HG03442 (cell line): ENCODE measurements around the gene TSSC4.

Source experiments
- ATAC-seq: cut with Tn5 transposase; IDR thresholded peaks from one replicate; pipeline ENCODE4 v1.9.1; 2021; ENCODE audit warnings: mild to moderate bottlenecking, moderate library complexity; ENCODE audit not compliant: unreplicated experiment

TSSC4 gene

DNA sequence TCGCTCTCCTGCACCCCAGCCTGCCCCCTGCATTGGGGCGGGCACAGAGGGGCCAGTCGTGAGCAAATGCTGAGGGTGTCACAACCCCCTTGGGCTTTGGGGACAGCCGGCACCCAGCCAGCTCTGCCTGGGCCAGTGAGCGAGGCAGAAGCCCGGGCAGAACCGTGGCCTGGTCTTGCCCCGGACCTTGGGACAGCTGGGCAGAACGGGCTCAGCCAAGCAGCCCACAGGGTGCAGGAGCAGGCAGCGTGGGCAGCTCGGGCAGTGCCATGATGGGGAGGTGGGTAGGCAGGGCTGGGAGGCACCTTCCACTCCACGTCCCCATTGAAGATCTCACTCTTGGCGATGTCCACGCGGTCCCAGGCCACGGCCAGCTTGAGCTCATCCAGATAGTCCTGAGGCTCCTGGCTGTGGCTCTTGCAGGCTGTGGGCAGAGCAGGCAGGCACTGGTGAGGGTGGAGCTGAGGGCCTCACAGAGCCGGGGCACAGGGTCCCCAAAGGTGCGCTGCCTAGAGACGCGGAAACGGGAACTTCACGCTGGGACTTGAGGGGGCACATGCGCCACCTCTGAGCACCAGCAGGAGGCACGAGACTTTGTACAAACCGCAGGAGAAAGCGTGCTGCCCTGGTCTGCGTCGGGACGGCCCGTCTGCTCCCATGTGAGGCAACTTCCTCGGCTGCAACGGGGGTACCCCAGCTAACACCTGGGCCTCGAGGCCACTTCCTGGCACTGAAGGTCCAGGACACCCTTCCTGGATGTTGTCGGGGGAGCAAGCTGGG lies 15.2 kb downstream of the TSSC4 start:
- ATAC-seq: no peak

DNA sequence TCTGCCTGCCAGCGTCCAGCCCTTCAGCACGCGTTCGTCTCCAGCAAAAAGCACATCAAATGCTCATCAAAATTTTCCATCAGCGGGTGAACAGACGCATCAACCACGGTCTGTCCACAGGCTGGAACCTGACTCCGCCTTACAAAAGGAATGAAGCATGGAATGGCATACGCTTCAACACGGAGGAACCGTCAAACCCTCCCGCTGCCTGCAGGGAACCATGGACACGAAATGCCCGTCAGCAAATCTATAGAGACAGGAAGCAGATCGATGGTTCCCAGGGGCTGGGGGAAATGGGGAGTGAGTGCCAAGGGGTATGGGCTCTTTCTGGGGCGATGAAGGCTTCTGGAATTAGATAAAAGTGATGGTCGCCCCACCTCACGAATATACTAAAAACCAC lies 16.2 kb downstream of the TSSC4 start:
- no peak for ATAC-seq

DNA sequence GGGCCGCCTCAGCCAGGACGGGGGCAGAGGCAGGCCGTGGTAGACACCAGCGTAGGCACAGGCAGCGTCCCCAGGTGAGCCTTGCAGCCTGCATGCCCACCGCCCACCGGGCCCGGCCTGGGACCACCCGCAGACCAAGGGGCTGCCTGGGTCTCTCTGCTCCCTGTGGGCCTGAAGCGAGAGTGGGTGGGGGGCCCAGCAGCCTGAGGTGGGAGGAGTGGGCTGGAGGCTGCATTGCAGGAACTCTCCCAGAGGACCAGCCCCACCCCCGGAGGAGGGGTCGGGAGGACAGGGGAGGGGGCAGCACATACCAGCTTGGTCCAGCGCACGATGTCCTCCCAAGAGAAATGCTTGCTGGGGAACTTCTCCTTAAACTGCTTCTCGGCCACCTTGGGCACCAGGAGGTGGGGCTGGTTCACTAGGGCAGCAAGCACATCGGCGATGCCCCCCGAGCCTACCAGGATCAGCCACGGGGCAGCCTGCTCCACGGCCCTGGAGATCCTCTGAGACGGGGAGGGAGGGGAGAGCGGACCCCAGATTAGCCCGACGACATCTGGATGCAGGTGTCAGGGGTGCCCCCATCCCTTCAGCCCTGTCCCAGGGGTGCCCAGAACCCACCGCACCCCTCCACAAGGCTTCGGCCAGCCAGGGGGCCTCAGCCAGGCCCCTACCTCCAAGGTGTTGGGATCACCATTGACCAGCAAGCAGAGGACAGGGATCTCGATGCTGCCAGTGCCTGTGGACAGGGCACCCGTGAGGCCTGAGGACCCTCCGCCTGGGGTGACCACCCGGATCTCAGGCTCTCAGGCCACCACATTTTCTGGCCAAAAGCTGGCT lies 17.5 kb downstream of the TSSC4 start:
- no peak for ATAC-seq

DNA sequence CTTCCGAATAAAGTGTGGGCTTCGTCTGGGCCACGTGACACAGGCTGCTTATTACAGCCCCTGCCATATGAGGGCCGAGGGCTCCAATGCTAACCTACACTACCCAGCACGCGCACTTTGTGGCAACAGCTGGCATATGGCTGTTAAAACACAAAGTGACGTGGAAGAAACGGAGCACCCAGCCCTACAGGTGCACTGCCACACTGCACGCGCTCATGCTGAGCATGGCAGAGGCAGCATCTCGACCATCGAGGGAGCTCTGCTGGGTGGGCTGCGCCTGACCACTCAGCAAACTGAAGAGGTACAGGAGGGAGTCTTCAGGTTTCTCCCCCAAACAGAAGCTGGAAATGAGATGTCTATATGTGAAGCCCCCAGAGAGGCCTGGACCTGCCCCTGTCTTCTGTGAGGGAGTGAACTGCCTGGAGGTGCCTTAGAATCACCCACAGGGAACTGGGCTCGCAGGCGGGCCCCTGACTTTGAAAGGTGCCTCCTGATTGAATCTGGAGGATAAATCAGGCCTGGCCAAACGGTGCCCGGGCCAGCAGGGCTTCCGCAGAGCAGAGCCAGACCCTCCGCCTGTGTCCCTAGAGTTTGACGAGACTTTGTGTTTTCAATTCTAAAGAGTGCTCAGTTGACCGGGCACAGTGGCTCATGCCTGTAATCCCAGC lies 18.3 kb downstream of the TSSC4 start:
- ATAC-seq: no peak

DNA sequence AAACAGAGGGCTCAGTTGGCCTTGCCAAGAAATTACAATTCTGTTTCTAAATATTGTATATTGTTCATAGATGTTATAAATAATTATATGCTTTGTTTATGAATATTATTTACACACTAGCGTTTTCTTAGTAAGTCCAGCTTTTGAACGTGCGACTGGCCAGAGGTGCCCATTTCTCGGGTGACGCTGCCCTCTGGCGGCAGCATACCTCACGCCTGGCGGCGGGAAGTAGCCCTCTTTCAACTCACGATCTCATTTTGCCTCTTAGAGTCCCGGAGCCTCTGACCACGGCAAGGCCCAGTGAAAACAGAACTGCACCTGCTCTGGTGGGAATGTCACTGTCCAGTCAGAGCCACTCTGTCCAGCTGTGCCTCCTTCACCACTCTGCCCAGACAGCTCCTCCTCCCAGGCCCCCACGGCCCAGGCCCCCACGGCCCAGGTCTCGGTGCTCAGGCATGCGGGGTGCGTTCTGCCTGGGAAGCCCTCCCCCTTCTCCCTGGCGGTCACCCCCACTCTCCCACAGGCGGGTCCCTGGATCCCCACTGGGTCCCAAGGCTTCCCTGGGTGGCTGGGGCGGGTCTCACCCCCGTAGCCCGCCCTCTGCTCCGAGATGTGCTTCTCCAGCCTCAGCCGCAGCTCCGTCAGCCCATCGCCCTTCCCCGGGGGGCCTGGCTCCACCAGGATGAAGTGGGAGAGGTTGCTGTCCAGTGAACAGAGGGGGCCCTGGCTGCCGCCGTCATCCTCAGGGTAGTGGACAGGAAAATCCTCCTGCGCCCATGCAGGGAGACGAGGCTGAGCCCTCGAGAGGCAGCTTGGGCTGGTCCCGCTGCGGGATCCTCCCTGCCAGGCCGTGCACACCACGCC lies 19.3 kb downstream of the TSSC4 start:
- no peak for ATAC-seq

DNA sequence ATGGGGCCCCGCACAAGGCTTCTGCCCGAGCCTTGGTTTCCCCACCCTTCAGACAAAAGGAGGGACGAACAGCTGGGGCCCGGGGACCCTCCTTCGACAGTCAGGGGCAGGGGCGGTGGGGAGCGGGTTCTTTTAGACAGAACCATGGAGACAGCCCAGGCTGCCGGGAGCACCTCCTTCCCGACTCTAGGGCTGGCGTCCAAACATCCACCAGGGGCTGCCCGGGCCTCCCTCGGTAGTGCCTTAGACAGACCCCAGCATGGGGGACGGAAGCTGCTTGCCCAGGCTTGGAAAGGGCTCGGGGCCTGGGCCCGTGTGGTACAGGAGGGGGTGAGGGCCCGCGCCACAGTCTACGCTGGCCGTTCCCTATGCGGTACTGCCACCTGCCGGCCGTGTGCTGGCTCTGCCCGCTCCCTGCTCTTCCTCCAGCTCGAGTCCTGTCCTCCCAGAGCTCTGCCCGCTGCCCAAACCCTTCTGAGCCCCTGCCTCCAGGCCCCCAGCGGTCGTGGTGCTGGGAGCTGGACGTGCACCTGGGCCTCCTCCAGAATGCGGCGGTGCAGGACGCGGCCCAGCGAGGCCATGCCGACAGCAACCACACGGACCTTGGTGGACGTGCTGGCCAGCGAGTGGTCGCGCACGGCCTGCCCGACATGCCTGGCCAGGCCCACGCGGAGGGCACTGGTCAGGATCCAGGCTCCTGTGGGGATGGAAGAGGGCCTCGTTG lies 20.1 kb downstream of the TSSC4 start:
- ATAC-seq: peak; percentile 57

DNA sequence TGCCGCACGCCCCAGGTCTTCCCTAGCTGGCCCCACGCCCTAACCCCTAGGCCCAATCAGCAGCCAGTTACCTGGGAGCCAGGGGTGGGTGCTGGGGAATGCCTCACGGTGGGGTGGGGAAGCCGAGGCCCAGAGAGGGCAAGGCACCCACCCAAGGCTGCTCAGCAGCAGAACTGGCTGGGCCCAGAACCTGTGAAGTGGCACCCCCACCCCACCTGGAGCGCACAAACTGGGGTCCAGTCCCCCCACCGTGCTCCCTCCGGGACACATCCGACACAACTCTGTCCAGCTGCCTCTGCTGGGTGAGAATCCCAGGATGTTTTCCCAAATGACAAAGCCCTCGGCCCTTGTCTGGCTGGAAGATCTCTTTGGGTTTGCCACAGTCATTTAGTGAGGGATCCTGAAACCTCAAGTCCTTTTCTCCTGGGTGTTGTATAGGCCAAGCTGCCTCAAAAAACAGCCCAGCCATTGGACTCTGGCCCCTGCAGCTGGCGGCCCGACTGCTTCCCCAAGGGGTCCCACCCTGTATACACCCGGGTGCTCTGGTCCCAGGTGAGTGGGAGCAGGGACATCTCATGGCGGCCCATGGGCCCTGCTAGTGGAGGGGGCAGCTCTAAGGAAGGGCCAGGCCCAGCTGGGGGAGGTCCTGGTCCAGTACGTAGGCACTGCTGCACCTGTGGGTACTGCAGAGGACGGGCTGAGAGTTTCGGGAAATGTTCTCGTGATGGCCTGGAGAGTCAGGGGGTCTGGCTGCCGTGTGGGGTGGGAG lies 20.9 kb downstream of the TSSC4 start:
- ATAC-seq: no peak

DNA sequence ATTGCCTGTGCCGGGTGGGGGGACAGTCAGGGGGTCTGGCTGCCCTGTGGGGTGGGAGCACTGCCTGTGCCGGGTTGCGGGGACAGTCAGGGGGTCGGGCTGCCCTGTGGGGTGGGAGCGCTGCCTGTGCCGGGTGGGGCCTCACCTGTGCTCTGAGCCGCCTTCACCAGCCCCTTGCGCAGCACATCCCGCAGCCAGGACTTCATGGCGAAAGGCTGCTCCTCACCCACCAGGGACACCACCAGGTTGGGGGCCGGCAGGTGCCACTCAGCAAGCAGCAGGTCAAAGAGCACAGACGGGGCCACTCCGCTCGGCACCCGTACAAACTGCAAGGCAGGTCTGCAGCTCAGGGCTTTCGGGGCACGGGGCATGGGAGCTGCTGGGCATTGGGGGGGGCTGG lies 21.4 kb downstream of the TSSC4 start:
- no peak for ATAC-seq

DNA sequence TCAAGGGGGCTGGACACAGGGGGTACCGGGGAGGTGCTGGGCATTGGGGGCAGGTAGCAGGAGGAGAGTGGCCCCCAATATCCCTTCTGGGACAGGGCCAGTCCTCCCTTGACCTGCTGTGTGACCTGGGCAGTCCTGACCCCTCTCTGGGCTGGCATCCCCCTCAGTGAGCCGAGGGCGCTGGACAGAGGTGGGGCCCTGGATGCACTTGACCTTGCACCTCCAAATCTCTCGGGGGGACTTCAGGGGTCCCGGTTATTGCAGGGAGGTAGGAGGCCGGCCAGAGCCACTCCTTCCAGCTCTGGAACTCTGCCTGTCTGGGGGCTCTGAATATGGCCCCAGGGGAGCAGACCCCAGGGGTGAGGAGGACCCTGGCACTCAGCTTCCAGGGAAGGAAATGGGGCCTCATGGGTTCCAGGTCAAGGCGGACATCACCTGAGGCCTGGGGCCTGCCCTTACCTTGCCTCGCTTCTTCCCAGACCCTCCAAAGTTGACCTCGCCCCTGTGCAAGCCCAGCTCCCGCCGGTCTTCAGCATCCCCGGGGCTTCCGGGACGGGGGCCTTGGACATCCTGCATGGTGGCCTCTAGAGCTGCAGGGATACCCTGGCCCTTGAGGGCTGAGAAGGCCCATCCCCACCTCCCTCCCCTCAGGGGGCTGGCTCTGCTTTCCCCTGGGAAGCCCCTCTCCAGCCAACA lies 22.1 kb downstream of the TSSC4 start:
- ATAC-seq: no peak

DNA sequence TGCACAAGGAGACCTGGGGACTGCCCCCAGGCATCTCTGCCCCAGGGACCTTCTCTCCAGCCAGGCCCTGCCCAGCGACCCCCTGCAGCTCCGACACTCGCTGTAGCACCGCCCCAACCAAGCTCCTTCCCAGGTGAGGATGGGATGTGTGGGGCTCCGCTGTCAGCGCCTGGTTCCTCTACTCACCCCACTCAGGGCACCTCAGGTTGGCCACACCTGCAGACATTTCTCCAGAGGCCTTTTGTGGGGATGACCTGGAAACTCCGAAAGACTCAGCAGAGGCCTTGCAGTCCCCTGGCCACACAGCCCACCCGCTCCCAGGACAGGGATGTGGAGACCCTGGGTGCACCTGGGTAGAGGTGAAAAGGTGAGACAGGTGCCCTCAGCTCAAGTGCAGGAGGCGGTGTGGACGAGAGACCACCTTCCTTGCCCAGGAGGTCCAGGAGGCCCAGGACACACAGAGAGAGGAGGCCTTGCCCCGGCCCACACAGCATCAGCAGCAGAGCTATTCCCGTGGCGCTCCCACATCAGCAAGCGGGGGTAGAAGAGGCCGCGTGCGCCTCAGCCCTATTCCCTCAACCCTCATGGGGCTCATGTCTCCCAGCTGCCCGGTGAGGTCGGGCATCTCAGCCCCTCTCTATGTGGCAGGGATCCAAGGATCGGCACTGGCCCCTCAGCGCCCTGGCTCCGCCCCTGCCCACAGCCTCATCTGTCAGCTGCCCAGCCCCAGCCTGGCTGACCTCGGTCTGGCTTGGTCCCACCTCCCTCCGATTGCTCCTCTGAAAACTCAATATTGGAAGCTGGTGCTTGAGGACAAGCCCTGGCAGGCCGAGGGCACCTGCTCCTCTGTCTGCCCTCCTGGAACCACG lies 22.8 kb downstream of the TSSC4 start:
- ATAC-seq: no peak

DNA sequence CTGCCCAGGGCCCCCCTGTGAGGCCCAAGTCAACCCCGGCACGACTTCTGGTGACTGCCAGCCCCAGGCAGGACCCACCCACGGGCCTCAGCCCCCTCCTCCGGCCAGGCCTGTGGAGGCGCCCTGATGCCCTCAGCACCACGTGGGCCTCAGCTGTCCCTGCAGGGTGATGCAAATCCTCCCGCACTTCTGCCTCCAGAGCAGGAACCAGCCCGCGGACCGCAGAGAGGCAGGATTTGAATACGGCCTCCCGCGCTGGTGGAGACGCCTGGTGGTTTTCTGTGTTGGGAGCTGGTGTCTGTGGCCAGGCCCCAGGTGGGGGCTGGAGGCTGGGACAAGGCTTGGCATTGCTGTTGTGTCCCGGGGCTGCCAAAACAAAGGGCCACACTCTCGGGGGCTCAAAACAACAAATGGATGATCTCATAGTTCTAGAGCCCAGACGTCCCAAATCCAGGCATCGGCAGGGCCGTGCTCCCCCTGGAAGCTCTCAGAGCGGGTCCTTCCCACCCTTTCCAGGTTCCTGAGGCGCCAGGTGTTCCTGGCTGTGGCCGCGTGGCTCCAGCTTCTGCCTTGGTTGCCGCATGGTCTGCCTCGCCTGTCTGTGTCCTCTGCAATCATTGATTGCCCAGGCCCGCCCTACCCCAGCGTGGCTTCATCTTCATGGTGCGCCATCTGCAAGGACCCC lies 24.4 kb downstream of the TSSC4 start:
- no peak for ATAC-seq

DNA sequence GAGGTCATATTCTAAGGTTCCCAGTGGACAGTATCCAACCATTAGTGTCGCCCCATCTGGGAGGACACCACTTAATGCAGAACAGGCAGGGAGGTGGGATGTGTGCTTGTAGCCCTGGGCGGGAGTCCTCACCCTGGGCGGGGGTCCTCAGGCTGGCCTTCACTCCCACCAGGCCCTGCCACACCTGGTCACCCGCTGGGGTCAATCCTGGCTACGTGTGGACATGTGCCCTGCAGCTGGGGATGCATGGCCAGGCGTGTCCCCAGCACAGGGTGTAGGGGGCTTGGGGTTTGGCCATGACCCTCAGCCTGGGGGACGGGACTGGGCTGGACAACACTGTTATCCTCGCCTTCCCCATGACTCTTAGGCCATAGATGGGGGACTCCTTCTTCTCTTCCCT lies 25.0 kb downstream of the TSSC4 start:
- no peak for ATAC-seq

DNA sequence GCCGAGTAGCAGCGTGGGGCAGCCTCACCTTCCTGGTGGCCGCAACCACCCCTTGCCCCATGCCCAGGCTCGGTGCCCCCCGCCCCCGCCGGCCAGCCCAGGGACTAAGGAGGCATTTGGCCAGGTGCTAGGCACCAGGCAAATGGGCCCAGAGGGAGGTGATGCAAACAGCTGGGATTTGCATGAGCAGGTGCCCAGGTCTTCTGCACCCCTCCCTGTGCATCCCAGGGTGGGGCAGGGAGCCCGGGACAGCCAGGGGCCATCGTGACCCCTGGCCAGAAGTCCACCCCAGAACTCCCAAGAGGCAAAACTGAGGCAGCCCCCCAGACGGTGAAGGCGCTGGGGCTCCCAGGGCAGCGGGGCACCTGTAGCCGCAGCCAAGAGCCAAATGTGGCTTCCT lies 25.7 kb downstream of the TSSC4 start:
- no peak for ATAC-seq

DNA sequence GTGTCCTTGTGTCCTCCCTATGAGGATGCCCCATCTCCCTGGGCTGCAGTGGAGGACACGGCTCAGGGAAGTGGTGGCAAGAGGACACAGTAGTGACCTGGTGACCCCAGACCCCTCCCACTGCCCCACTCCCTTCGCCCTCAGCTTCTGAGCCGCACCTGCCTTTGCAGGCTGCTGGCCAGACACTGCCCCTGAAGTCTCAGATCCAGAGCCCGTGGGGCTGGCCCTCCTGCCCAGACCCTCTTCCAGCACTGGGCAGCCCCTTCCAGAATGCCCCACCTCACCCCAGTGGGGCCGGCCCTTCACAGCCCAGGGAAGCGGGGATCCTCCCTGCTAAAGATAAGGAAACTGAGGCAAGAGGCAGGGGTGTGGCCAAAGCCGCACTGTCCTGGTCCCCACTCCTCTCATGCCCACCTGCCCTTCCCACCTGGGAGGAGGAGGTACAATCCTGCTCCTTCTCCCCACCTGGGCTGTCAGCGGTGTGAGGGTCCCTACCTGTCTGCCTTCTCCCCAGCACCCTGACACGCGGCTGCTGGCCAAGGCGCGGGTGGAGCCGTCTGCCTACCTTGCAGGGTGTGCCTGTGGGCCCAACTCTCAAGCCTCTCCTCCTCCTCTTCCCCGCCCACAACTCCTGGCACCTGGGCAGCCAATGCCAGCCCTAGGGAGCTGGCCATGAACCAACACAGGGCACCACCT lies 26.4 kb downstream of the TSSC4 start:
- ATAC-seq: no peak

DNA sequence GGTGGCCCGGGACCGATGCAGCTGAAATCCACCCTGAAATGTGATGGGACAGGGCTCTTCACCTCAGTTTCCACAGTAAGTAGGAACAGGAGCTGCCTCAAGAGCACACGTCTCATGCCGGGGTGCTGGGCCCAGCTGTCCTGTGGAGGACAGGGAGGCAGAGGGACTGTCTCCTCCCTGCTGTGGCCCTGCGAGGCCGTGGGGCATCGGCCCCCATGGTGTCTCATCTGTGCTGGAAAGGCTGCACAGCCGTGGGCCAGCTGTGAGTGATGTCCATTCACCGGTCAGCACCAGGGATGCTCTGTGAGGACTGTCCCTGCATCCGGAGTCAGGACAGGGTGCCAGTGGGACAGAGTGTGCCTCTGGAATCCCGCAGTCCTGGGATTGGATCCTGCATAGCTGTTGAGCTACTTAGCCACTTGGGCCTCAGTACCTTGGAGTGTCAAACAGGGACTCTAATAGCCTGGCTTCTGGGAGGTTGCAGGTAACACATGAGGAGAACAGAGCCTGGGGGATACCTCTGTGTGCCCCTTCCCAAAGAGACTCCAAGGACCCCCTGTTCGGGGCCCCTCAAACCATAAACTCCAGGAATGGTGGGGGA lies 27.3 kb downstream of the TSSC4 start:
- no peak for ATAC-seq

DNA sequence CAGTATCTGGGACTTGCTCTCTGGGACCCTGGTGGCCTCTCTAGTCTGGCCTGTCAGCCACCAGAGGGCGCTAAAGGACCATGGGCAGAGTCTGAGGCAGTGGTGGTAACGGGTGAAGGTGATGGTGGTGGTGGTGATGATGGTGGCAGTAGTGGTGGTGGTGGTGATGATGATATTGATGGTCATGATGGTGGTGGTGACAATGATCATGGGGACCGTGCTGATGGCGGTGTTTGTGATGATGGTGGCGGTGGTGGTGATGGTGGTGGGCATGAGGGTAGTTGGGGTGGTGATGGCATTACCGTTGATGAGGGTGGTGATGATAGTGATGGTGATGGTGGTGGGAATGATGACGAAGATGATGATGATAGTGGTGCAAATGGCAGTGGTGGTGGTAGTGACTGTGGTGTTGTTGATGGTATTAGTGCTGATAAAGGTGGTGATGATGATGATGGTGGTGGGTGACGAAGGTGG lies 27.8 kb downstream of the TSSC4 start:
- ATAC-seq: no peak
